DLD1 (cell line): Measurements from ENCODE around the gene EXOSC7.

Source experiments
- in situ Hi-C: cut with HindIII; loops from 2 replicates; pipeline ENCODE4 v1.10.0; 2017; ENCODE audit warnings: low sequenced_read_pairs

EXOSC7 gene

DNA sequence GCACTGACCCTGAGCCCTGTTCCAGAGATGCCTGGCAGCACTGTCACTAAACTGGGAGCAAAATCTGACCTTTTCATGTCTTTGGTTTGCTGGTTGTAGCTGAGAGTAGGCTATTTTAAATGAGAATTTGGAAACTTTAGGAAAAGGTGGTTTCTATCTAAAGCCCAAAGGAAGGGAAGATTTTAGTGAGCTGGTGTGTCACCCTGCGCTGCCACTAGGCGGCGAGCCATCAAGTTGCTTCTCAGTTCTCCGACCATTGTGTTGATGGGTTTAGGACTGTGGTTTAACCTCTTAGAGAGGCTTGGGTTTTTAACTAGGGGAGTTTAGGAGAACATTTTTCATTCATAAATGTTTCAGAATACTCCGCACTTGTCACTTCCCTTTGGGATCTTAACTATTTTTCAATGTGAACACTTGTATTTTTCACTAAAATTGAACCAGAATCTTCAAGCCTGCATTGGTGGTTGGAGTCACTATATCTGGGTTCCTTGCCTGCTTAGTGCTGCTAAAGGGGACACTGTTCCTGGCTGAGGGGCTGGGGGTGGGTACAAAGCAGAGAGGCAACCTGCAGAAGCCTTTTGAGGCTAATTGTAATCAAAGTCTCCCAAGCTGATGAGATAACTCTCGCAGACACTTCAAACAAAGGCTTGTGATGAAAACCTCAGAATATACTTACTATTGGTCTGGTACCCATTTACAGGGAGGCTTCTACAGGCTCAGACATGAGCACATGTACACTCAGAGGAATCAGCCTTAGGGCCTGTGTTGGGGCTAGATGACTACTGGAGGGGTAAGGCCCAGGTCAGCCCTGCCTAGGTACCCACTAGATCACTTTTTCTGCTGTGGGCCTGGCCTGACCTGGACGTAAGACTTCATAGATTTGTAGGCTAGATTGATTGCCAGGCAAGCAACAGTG, 16.8 kb downstream of the EXOSC7 start:
- in situ Hi-C loops: no loop called here

GRCh38 chr3:44993471-44994205, 17.6 kb downstream of the EXOSC7 start:
- in situ Hi-C loops: no loop called here

DNA sequence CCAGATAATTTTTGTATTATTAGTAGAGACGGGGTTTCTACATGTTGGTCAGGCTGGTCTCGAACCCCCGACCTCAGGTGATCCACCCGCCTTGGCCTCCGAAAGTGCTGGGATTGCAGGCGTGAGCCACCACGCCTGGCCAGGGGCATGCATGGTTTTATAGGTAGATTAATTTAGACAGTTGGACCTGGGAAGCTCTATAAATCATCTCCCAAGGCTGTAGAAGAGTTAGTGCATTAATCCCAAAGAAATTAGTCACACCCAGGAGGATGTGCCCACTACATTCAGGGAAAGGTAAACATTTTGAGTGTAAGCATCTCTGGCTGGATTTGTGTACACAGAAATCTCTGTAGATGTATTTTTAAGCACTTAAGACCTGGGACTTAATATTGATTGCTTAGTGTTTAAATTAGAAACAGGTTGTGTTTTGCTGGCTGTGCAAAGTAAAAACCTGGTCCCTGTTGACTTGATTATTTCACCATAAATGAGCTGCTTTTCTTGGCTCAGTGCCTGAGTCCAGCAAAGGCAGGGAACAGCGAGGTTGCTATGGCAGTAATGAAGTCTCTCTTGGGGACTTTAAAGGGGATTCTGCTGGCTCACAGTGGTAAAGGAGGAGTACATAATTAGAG, 19.2 kb downstream of the EXOSC7 start:
- in situ Hi-C loops: no loop called here

GRCh38 chr3:44996556-44996969, 20.5 kb downstream of the EXOSC7 start:
- in situ Hi-C loops: no loop called here

GRCh38 chr3:44999782-45000181, 23.7 kb downstream of the EXOSC7 start:
- in situ Hi-C loops: no loop called here

- in situ Hi-C loops: no loop called here
These were observed 24.8 kb downstream of the EXOSC7 start for GRCh38 chr3:45000823-45001222.

- in situ Hi-C loops: no loop called here
These were observed 25.7 kb downstream of the EXOSC7 start for GRCh38 chr3:45001738-45002137.

DNA sequence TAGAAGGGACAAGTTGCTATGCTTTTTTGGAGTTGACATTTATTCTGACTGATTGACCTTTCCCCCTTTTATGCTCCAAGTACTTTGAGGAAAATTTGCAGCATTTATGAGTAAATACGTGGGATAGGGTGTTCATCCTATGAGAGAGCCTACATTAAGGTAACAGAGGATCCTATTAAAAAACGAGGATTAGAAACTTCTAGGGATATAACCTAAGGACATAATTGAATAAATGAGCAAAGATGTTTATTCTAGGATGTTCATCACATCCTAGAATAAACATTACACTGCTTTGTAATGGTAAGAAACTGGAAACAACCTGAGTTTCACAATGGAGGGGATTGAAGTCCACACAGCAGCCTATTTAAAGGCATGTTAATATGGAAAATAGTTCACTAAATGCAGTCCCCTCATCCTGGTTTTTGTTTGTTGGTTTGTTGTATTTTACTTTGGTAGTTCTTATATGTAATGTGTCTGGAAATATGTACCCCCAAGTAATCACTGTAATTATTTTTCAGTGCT, 26.2 kb downstream of the EXOSC7 start:
- in situ Hi-C loops: no loop called here

GRCh38 chr3:45002720-45003119, 26.7 kb downstream of the EXOSC7 start:
- in situ Hi-C loops: no loop called here

DNA sequence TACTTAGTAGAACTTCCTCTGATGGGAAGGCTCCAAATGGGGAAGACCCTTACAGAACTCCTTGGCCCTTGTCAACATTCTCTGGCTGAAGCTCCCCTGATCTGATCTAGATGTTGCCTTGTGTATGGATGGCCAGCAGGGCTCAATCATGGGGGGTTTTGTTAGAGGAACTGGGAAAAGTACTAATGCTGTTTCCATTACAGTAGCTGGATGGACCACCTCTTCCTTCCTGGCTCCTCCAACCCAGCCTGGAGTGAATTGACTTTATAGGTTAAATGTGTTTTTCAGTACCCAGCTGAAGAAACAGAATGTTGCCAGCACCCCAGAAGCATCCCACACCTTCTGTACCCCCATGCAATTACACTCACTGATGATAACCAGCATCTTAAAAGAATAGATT, 27.4 kb downstream of the EXOSC7 start:
- in situ Hi-C loops: no loop called here

- in situ Hi-C loops: no loop called here
These were observed 27.8 kb downstream of the EXOSC7 start for GRCh38 chr3:45003859-45004258.

DNA sequence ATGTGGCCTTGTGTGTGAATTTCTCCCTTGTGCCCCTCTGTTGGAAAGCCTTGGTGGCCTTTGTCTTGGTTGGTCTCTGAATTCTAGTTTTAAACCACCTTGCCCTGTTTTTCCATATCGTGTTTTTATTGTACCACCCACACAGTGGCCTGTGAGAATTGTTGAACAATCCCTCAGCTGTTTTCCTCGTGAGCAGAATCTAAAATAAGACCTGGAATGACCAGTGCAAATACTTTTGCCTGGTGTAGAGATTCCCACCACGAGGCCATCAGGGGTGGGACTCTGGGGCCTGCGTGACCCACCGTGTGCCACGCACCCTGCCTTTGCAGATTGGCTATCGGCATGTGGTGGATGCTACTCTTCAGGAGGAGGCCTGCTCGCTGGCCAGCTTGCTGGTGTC, 31.0 kb downstream of the EXOSC7 start:
- in situ Hi-C loops: no loop called here

GRCh38 chr3:45008117-45008516, 32.1 kb downstream of the EXOSC7 start:
- in situ Hi-C loops: no loop called here

- in situ Hi-C loops: no loop called here
These were observed 33.8 kb downstream of the EXOSC7 start for GRCh38 chr3:45009868-45010267.

DNA sequence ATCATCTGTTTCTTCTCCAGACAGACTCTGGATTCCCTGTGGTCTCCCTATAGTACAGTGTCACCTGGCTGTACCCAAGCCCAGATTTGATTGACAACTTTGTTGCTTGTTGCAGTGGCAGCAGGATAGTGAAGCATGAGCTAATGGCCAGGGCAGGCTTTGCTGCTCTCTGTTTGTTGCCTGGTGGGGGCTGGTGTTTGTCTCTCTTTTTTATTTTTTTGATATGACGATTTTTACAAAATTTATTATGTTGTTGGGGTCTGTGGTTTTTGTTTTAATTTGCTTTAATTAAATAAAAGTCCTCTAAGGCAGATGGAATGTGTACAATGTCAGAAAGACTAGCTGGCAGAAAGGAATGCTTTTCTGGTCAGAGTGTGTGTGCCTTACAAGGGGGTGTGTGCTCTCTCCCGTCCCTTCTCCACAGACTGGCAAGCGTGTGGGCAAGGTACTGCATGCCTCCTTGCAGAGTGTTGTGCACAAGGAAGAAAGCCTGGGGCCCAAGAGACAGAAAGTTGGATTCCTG, 34.8 kb downstream of the EXOSC7 start:
- in situ Hi-C loops: no loop called here

- in situ Hi-C loops: no loop called here
These were observed 35.9 kb downstream of the EXOSC7 start for GRCh38 chr3:45011756-45012508.

DNA sequence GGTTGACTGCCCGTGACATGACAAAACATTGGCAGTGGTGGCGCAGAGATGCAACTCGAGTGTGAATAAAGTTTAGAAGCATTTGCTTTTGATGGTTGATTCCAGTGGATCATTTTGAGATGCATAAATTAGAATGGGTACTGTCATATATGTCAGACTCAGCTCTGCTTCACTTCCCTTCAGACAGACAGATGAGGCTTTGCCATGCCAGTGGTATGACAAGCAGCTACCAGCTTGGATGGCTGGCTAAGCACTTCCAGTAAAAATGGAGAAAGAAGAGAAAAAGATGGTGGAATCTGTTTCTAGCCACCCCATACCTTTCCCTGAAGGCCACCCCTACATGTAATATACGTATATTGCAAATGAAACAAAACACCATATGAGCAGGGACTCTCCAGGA, 36.5 kb downstream of the EXOSC7 start:
- in situ Hi-C loops: no loop called here

DNA sequence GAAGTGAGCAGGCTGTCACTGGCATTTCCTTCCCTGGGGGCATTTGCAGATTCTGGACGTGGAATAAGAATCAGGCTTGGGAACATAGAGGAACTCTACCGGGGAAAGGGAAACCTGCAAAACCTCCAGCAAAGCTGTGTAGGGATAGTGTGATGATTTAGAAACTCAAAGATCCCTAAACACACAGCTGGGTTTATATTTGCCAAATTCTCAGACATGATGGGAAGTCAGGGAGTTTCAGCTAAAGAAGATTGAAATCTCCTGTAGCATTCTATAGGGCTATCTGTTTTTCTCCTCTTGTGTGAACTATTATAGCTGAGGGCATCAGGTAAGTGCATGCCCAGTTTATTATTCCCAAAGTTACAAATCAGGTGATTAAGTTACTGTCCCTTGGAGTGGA, 40.9 kb downstream of the EXOSC7 start:
- in situ Hi-C loops: no loop called here

DNA sequence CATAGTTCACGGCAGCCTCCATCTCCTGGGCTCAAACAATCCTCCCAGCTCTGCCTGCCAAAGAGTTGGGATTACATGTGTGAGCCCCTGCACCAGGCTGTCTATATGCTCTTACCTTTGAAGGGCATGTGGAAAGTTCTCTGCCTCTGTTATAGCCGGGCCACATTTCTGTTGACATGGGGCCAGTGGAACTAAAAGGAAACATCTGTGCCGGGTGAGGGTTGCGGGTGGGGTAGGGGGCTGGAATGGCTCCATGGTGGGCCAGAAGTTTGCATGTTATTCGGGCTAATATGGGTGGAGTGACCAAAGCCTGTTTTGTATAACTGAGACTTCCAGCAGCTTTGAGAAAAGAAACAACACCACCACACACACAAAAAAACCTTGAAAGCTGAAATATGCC, 41.8 kb downstream of the EXOSC7 start:
- in situ Hi-C loops: no loop called here

DNA sequence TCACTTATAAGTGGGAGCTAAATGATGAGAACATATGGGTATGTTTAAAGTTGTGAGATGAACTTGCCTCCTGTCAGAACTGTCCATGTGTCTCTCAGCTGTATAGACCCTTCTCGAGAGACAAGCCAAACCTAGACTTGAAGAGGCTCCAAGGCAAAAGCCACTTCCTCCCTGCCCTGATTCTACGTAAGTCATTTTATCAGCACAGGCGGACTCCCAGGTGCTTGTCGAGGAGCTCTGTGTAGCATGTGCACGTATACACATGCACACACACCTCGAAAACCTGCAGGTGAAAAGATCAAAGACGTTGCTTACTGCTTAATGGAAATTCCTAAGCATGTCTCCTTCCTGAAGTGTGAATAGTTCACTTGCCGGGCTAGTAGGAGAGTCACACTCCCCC, 44.5 kb downstream of the EXOSC7 start:
- in situ Hi-C loops: no loop called here
